ENCODE data around the gene TP53TG5.
A peak's percentile ranks its signal among the peaks of the same experiment; 100 is the strongest.

The TP53TG5 gene

DNA sequence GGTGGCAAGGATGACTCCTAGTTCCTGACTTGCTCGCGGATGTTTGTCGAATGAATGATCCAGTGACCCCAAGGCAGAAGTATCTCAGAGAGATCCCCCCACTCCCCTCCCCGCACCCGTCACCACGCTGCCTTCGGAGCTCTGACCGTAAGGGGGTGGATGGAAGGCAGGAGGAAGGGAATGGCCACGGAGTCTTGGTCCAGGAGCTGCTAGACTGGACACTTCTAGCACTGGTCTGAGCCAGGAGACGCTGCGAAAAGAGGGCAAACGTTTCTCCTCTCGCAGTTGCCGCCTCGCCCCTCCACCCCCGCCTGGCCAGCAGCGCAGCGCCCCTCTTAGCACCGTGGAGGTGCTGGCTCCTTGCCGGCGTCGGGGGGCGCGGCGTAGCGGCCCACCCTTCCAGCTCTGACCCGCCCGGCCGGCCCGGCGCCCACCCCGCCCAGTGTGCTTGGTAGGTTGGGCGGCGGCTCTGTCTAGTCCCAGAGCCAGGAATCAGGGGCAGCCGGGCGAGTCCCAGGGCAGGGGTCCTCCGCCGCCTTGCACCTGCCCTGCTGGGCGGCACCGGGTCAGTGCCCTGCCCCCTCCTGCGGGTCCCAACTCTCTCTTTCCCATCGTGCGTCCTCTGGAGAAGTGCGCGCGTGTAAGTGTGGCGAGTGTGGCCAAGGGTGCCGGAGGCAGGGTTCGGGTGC, 27.6 kb upstream of the TP53TG5 start:
- peak in 1 of 2 experiments; percentile 62 for DNase-seq

DNA sequence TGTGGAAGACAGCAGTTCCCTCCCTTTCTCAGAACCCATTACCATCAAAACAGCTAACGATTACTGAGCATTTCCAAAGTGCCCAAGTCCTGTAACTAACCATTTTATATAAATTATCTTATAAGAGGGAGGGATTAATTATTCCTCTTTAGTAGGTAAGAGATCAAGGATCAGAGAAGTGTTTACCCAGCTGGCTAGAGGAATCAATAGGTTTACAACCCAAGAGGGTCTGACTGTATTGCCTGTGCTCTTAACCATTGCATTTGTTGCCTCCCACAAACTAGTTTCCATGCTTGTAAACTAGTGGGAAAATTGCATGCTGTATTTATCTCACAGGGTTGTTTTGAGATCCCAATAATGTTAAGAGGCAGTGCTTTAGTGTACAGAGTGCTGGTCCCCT, 26.3 kb upstream of the TP53TG5 start:
- no peak for DNase-seq

DNA sequence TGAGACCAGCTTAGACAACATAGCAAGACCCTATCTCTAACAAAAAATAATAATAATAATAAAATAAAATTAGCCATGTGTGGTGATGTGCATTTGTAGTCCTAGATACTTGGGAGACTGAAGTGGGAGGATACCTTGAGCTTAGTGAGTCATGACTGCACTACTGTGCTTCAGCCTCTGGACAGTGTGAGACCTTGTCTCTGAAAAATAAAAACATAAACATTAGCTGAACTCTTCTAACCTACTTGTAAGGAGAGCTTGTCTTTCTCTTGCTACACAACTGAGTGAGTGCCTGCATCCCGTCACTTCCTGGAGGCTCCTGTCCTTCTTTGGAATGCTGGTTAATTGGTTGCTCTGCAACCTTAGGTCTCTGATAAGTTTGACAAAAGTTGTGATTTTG, 24.8 kb upstream of the TP53TG5 start:
- DNase-seq, result no peak

DNA sequence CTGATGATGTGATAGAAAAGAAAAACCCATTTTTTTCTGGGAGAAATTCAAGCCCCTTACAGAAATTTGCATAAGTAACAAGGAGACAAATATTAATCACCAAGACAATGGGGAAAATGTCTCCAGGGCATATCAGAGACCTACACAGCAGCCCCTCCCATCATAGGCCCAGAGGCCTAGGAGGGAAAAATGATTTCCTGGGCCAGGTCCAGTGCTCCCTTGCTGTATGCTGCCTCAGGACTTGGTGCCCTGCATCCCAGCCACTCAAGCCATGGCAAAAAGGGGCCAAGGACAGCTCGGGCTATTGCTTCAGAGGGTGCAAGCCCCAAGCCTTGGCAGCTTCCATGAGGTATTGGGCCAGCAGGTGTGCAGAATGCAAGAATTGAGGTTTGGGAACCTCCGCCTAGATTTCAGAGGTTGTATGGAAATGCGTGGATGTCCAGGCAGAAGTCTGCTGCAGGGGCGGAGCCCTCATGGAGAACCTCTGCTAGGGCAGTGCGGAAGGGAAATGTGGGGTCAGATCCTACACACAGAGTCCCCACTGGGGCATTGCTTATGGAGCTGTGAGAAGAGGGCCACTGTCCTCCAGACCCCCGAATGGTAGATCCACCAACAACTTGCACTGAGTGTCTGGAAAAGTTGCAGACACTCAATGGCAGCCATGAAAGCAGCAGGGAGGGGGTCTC, 22.4 kb upstream of the TP53TG5 start:
- DNase-seq, result no peak

DNA sequence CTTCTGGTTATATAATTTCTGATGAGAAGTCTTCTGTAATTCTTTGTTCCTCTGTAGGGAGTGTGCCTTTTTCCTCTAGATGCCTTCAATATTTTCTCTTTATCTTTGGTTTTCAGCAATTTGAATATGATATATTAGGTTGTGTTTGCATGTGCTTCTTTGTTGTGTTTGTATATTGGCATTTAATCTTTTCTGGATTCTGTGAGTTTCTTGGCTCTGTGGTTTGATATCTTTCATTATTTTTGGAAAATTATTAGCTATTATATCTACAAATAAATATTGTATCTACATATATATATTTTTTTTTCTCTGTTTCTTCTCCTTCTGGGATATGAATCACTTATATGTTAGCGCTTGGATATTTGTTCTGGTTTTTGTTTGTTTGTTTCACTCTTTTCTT, 20.9 kb upstream of the TP53TG5 start:
- DNase-seq, result no peak

DNA sequence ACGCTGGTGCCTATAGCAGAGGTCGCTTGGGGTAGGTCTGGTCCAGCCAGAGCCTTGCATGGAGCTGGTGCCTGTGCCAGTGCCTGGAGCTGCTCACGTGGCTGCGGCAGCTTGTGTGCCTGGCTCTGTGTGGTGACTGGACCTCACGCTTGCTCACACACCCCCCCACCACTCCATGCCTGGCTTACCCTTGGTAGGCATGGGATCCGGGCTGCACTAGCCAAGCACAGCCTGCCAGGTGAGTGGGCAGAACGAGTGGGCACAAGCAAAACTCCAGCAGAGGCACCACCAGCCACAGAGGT, 16.9 kb upstream of the TP53TG5 start:
- no peak for DNase-seq

DNA sequence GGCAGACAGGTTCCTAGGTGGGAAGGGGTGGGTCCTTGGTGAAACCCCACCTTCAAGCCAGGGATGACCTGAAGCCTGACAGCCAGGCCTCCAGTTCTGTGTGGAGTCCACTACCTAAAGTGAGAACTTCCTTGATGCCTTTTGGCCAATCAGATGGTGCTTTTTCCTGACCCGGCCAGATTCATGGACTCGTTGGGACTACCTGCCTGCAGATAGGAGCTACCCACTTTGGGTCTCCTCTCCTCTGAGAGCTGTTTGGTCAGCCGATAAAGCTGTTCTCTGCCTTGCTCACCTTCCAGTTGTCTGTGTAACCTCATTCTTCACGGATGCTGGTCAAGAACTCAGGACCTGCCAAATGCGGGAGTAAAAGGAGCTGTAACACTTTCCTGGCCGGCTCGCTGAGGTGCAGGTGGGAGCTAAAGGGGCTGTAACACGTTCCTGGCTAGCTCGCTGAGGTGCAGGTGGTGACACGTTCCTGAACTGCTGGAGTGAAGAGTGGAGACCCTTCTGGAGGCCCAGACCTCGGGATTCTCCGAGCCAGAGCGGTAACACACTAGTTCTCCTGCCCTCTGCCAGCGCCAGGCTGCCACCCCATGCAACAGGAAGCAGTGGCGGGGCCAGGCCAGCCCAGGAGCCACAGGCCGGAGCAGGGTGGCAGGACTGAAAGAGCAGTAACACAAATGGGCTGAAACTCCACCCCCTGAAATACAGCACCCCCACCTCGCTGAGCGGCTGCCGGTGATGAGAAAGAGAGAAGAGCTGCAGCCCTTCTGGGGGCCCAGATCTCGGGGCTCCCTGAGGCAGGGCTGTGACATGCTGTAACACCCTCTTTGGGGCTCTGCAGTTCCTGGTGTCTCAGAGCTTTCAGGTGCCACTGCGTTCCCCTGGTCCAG, 16.3 kb upstream of the TP53TG5 start:
- DNase-seq, result no peak

DNA sequence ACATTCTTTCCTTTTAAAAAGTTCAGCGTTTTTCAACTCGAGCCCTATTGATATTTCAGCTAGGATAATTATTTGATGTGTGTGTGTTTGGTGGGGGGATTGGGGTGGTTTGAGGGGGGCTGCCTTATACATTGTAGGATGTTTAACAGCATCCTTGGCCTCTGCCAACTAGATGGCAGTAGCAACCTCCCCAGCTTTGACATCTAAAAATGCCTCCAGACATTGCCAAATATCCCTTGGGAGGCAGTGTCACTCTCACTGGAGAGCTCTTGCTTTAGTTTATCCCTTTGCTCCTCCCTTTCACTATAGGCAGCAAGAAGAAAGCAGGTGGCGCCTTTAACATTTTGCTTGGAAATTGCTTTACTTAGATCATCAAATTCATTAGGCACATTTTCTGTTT, 14.6 kb upstream of the TP53TG5 start:
- DNase-seq, result no peak

DNA sequence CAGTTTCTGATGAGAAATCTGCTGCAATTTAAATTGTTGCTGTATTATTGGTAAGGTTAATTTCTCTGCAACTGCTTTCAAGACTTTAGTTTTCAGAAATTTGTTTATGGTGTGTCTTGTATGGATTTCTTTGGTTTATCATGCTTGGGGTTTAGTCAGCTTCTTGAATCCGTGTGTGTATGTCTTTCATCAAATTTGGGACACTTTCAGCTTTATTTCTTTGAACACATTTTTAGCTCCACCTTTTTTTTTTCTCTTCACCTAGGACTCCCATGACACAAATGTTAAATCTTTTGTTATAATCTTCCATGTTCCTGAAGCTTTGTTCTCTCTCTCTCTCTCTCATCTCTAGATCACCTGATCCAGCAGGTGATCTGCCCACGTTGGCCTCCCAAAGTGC, 13.4 kb upstream of the TP53TG5 start:
- no peak for DNase-seq

DNA sequence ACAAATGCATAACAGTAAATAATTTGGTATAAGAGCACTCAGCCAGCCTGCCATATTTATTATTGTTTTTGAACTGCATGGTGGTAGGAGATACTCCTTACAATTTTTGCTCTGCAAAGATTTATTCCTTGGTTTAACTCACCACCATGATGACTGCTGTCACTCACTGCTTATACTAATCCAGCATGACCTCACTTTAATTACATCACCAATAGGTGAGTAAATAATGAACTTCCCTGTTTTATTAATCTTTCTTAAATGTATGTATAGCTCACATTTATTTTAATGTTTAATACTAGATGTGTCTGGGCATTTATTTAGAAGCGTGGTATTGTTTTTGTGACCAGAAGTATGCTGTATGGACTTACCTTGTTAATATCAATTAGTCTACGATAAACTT, 12.8 kb upstream of the TP53TG5 start:
- no peak for DNase-seq

DNA sequence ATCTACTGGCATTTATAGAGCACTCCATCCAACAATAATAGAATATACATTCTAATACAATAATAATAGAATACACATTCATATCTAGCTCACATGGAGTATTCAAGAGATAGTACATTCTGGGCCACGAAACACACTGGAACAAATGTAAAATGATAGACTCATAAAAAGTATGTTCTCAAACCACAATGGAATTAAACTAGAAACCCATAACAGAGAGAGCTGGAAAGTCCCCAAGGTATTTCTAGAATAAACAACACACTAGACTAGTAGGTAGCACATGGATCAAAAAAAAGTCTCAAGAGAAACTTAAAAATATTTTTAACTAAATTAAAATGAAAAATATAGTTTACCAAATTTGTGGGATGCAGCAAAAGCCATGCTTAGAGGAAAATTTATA, 9.1 kb upstream of the TP53TG5 start:
- DNase-seq, result no peak

DNA sequence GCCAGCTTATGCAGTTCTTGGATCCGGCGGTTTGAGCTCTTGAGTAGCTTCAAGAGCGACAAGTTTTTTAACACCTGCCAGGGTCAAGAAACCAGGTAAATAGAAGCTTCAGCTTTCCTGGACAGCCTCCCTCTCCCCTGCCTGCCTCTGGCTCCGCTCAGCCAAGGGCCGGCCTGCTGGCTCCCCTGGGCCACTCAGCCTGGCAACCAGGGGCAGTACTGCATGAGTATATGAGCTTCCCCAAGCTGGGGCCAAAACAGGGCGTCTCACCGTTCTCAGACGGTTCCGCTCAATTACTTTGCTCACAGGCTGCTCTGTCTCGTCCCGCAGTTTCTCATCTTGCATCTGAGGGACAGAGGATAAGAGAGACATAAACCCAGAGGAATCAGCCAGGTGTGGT, 856 bp downstream of the TP53TG5 start:
- DNase-seq, result no peak

DNA sequence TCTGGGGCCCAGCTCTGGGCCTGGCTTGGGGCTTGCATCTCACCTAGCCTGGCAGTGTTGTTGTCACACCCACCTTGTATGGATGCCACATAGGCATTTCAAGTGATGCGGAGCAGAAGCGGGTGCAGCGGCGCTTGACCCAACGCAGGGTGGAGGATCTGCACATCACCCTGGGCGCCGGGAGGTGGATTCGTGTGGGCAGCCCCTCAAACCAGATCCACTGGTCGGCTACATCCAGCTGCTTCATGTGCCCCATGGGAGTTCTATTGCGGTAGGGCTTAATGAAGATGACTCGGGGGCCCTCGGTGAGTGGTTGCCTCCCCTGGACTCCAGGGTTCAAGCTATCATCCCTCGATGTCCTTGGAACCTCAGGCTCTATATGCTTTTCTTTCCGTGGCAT, 3.2 kb downstream of the TP53TG5 start:
- DNase-seq, result no peak

DNA sequence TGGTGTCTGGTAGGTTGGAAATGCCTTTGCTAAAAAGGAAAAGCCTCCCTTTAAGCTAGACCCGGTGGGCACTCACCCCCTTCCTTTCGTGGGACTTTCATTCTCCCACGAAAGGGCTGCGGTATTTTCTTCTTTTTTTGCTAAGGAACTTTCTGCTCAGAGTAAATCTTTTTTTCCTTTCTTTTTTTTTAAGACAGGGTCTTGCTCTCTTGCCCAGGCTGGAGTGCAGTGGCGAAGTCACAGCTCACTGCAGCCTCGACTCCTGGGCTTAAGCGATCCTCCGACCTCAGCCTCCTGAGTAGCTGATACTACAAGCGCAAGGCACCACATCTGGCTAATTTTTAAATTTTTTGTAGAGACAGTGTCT, 4.0 kb downstream of the TP53TG5 start:
- no peak for DNase-seq

DNA sequence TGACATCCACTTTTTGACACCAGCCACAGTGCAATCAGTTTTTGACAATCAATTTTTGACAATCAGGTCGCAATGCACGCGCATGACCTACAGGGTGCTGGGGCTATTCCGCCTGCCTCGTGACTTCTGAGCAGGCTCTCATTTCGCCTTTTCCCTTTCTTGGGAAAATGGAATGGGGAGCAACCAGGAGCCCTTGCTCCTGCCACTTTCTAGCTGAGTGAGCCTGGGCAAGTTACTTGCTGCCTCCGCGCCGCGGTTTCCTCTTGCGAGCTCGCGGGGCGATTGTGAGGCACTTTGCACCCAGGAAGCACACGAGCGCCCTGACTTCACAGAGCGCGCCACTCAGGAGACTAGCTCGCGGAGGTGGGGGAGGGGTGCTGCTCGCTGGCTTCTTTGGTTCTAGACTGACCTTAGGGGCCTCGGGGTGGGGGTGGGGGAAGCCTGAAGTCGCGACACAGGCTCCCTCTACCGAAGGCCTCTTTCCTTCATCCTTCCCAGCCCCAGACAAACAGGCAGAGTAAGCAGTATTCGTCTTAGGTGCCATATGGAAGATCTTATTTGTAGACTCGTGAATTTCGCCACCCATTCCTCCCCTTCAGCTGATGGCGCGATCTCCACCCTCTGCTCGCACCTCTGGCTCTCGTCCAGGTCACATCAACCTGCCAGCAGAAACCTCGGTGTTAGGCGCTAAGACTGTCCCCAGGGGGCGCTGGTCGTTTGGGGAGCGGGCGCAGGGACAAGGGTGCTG, 4.6 kb downstream of the TP53TG5 start:
- DNase-seq, result peak; percentile 95 to 97

DNA sequence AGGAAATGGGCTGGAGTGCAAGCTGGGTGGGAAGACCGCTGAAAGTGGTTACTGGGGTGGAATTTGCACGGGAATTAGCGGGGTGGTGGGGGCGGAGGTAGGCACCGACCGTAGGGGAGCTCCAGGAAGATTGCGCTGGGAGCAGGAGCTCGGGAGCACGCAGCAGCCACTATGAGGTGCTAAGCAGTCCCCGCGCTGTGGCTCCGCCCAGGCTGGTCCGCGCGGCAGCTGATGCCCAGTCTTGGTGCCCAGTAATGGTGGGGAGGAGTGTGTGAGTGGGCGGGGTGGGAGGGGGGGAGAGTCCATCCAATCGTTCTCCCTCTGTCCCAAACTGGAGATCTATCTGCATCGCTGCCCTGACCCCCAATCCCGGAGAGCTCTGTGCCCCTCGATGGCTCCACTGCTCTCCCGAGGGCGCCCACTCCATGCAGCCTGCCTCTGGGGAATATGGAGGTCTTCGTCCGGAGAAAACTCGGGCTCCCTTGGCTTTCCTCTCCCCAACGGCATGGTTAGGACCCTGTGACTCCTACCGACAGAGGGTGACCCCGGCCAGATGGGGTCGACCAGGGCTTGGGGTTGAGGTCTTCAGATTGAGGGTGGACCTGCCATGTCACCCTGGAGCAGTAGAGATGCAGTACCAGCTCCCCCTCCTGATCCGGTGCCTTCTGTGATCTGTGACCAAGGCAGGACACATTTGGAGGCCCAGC, 5.3 kb downstream of the TP53TG5 start:
- peak in 1 of 2 experiments; percentile 25 for DNase-seq

DNA sequence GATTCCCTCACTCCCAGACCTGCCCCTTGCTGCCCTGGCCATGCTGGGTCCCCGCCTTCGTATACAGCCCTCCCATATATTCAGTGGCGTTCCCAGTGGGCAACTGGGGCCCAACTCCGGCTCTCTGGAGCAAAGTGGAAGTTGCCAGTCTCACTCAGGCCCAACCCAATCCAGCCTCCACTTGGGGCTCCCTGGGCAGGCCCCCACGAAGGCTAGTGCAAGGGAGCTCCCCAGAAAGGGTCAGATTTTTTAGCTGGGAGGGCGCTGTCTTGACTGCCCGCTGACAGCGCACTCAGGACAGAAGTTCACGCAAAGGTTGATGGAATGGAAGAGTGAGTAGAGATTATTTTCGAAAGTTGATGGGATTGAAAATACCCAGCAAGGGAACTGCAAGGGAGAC, 5.9 kb downstream of the TP53TG5 start:
- DNase-seq, result peak in 1 of 2 experiments; percentile 16

DNA sequence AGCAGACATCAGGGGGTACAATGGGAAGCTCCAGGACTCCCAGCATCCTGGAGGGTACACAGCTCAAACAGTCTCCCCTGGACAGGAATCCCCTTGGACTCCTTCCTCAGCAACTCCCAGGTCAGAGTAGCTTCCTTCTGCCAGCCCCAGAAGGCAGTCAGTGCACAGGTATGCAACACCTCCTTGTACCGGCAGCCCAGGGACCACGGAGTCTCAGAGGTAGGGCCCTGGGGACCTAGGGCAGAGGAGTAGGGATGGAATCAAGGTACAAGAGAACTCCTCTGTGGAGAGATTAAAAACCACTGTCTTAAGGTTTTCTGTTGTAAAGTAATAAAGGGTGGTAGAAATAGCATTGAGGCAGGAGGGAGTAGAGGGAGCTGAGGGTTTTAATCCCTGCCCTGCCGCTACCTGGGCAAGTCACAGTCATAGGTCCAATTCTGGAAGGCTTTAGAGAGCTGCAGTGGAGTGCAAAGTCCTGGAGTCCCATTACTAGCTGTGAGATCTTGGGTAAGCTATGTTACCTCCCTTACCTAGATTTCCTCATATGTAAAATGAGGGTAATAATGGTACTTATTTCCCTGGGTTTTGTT, 7.5 kb downstream of the TP53TG5 start:
- DNase-seq, result peak in 1 of 2 experiments; percentile 14

DNA sequence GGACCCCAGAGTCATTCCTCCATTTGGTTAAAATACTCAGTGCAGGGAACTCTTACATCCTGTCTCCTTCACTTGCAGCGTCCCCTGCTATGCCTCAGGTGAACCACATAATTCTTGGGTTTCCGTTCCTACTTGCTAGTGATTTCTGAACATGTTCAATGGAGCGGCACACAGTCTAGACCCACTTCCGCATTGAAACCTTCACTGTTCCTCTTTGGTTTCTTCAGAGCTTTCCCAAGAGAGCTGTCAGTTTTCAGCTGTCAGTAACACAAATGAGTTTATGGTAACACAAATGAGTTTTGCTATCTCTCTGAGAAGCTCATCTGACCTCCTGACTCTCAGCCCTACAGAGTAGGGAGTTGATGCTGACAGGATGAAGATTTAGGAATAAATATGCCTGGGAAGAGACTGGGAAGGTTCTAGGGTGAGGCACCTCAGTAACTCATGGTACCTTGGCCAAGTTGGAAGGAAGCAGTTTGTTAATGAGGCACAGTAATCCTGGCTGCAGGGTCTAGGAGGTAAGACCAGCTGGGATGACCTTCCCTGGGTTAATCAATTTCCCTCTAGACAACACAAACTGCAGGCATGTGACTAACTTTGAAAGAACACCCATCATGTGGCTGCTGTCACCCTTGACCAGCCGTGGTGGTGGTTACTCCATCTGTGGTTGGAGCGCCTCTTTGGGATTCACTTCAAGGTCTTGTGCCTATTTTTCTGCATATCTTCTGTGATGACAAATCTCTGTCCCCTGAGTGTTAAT, 9.7 kb downstream of the TP53TG5 start:
- peak in 1 of 2 experiments; percentile 26 for DNase-seq

DNA sequence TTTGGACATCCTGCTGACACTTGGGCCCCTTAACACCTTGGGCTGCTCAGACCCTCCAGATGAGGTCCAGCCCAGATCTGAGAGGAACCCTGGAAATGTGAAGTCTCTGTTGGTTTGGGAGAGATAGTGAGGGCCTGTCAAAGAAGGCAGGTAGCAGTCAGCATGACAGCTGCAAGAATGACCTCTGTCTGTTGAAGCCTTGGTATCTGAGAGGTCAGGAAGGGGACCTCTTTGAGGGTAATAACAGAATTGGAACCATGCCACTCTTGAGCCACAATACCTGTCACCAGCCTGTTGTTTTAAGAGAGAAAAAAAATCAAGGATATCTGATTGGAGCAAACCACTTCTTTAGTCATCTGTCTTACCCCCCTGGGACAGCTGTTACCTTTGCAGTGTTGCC, 11.0 kb downstream of the TP53TG5 start:
- DNase-seq, result no peak

DNA sequence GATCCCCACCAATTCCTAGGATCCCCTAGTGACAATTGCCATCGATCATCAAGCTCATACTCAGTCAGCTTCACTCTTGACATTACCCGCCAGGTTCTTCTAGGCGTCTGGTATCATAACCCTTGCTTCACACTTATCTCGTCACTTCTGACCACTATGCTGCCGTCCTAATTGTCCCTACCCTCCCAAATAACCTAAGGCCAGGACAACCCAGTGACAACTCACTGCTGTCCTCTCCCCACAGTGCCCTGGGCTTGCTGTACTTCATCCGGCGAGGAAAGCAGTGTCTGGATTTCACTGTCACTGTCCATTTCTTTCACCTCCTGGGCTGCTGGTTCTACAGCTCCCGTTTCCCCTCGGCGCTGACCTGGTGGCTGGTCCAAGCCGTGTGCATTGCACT, 11.5 kb downstream of the TP53TG5 start:
- DNase-seq, result no peak
